Spinal cord (tissue), 10 donors: Measurements from ENCODE around the gene SLC66A2. TPM values are rescaled to one million over a fixed set of nuclear protein-coding genes. Genes with fewer than 3 reads are reported as not detected.

Source experiments
- DNase-seq, 6 donors: peaks; one replicate each; pipeline versions ENCODE4 v3.0.0 to v3.0.0-alpha.2; 2013 to 2015; ENCODE audit warnings: low spot score in 6 of 6, low read depth in 4 of 6
- H3K27ac ChIP-seq: one replicate; pipeline ENCODE4 v1.5.1; 2013; ENCODE audit warnings: low read depth, low read length, control low read depth
- H3K27me3 ChIP-seq: one replicate; pipeline ENCODE4 v1.6.1; 2013; ENCODE audit warnings: low read length; ENCODE audit not compliant: control insufficient read depth, insufficient read depth
- H3K36me3 ChIP-seq: one replicate; pipeline ENCODE4 v1.6.1; 2013; ENCODE audit warnings: low read length; ENCODE audit not compliant: control insufficient read depth, insufficient read depth
- H3K4me1 ChIP-seq: one replicate; pipeline ENCODE4 v1.6.1; 2013; ENCODE audit warnings: low read length; ENCODE audit not compliant: control insufficient read depth, insufficient read depth
- H3K4me3 ChIP-seq: one replicate; pipeline ENCODE4 v1.5.1; 2013; ENCODE audit warnings: low read depth, low read length, control low read depth
- H3K9me3 ChIP-seq: one replicate; pipeline ENCODE4 v1.6.1; 2013; ENCODE audit warnings: low read length; ENCODE audit not compliant: control insufficient read depth, insufficient read depth
- WGBS: methylation state at CpG from one replicate; pipeline ENCODE4 v1.1.5; 2013; ENCODE audit warnings: missing lambda C conversion rate; ENCODE audit not compliant: insufficient coverage; 5-methylcytosine and 5-hydroxymethylcytosine counted together
- polyA plus RNA-seq, 2 donors: library from polyadenylated mRNA; unstranded; fragments of 120-200 nt; gene quantifications; one replicate each; pipeline ENCODE4 v1.2.1, GENCODE V29; 2013; ENCODE audit not compliant: insufficient read length in 2 of 2
- total RNA-seq, 2 donors: library from RNA; depleted of rRNA in 1 of 2; stranded (reverse); fragments of 120-200 nt in 1 of 2; fragments of >200 nt in 1 of 2; gene quantifications; one replicate each; pipeline versions ENCODE4 v1.2.3 to v1.2.4, GENCODE V29; 2013 to 2014
- donor health status: healthy.

Gene SLC66A2
- total and polyA plus RNA-seq, 4 donors, result 26.0 to 68.4 (median 46.2) TPM

- Histone ChIP-seq H3K4me1 (peaks cover 29% of the 10 kb centered on the region), H3K27ac (no peak overlapping the region), H3K27me3 (no peaks in the 10 kb centered on the region), H3K9me3 (no peaks in the 10 kb centered on the region), H3K36me3 (peaks cover 59% of the 10 kb centered on the region), H3K4me3 (no peak overlapping the region)
- no peak for DNase-seq
- WGBS, result 100% methylated on average over 11 of the region's 17 CpGs
These were observed 28.5 kb downstream of the SLC66A2 start for GRCh38 chr18:79922971-79923411.

GRCh38 chr18:79921984-79922965 lies 29.2 kb downstream of the SLC66A2 start:
- Histone ChIP-seq H3K36me3 (peaks cover 59% of the 10 kb centered on the region), H3K4me3 (no peak overlapping the region), H3K27ac (no peak overlapping the region), H3K27me3 (no peaks in the 10 kb centered on the region), H3K4me1 (peaks cover 23% of the 10 kb centered on the region), H3K9me3 (no peaks in the 10 kb centered on the region)
- DNase-seq, result no peak
- 96% methylated on average over 21 of the region's 24 CpGs for WGBS

- H3K36me3 ChIP-seq, result peaks cover 77% of the 10 kb centered on the region
- 97% methylated on average over 19 of the region's 19 CpGs for WGBS
- no peak for DNase-seq
These were observed 32.4 kb downstream of the SLC66A2 start for GRCh38 chr18:79919089-79919488.

GRCh38 chr18:79918615-79919011 lies 32.8 kb downstream of the SLC66A2 start:
- Histone ChIP-seq H3K4me1 (peaks cover under 1% of the 10 kb centered on the region), H3K4me3 (no peak overlapping the region), H3K27ac (no peak overlapping the region), H3K9me3 (no peaks in the 10 kb centered on the region), H3K27me3 (no peaks in the 10 kb centered on the region), H3K36me3 (peaks cover 76% of the 10 kb centered on the region)
- whole genome bisulfite sequencing, result 98% methylated on average over 20 of the region's 20 CpGs
- DNase-seq, result no peak

More at GRCh38 chr18:79919089-79919488, 32.4 kb downstream of the SLC66A2 start:
- H3K4me1 ChIP-seq, result peaks cover 3% of the 10 kb centered on the region
- no peak overlapping the region for H3K27ac ChIP-seq
- no peaks in the 10 kb centered on the region for H3K9me3 ChIP-seq
- H3K4me3 ChIP-seq, result no peak overlapping the region
- H3K27me3 ChIP-seq, result no peaks in the 10 kb centered on the region

- no peak for DNase-seq
- Histone ChIP-seq H3K27me3 (no peaks in the 10 kb centered on the region), H3K36me3 (peaks cover 78% of the 10 kb centered on the region), H3K9me3 (no peaks in the 10 kb centered on the region), H3K27ac (no peak overlapping the region), H3K4me3 (no peak overlapping the region), H3K4me1 (peaks cover 5% of the 10 kb centered on the region)
- WGBS, result 96% methylated on average over 24 of the region's 25 CpGs
These were observed 33.4 kb downstream of the SLC66A2 start for GRCh38 chr18:79917853-79918614.

GRCh38 chr18:79917169-79917852 lies 34.1 kb downstream of the SLC66A2 start:
- WGBS, result 94% methylated on average over 28 of the region's 28 CpGs
- Histone ChIP-seq H3K9me3 (no peaks in the 10 kb centered on the region), H3K27ac (no peak overlapping the region), H3K36me3 (peaks cover 78% of the 10 kb centered on the region), H3K4me1 (peaks cover 10% of the 10 kb centered on the region), H3K4me3 (no peak overlapping the region), H3K27me3 (no peaks in the 10 kb centered on the region)
- no peak for DNase-seq

GRCh38 chr18:79916546-79917168 lies 34.8 kb downstream of the SLC66A2 start:
- H3K36me3 ChIP-seq, result peaks cover 77% of the 10 kb centered on the region
- 98% methylated on average over 16 of the region's 24 CpGs for WGBS
- H3K4me1 ChIP-seq, result peaks cover 17% of the 10 kb centered on the region
- no peaks in the 10 kb centered on the region for H3K27me3 ChIP-seq
- no peak for DNase-seq
- H3K4me3 ChIP-seq, result no peak overlapping the region
- no peaks in the 10 kb centered on the region for H3K9me3 ChIP-seq
- no peak overlapping the region for H3K27ac ChIP-seq

GRCh38 chr18:79916128-79916494 lies 35.3 kb downstream of the SLC66A2 start:
- 90% methylated on average over 17 of the region's 26 CpGs for WGBS
- Histone ChIP-seq H3K36me3 (peaks cover 82% of the 10 kb centered on the region), H3K4me3 (no peak overlapping the region), H3K9me3 (no peaks in the 10 kb centered on the region), H3K27me3 (no peaks in the 10 kb centered on the region), H3K27ac (no peak overlapping the region), H3K4me1 (peaks cover 22% of the 10 kb centered on the region)
- no peak for DNase-seq
